Endometrial microvascular endothelial cells (primary cell): Measurements from ENCODE around the gene GMPPA. TPM values are rescaled to one million over a fixed set of nuclear protein-coding genes. Genes with fewer than 3 reads are reported as not detected.

ENCODE experiments used
- in situ Hi-C: cut with HindIII; loops from 2 replicates; pipeline ENCODE4 v1.10.0; 2017; ENCODE audit warnings: low sequenced_read_pairs, low pct_unique_long_range_greater_than_20kb; ENCODE audit errors: inconsistent ontology term
- total RNA-seq: library from RNA; depleted of rRNA; stranded (reverse); fragments of >200 nt; gene quantifications from one replicate; pipeline ENCODE4 v1.2.3, GENCODE V29; 2015; ENCODE audit errors: inconsistent ontology term

The GMPPA gene
- total RNA-seq, 1 donor from 2014 or later: 32.0 TPM

DNA sequence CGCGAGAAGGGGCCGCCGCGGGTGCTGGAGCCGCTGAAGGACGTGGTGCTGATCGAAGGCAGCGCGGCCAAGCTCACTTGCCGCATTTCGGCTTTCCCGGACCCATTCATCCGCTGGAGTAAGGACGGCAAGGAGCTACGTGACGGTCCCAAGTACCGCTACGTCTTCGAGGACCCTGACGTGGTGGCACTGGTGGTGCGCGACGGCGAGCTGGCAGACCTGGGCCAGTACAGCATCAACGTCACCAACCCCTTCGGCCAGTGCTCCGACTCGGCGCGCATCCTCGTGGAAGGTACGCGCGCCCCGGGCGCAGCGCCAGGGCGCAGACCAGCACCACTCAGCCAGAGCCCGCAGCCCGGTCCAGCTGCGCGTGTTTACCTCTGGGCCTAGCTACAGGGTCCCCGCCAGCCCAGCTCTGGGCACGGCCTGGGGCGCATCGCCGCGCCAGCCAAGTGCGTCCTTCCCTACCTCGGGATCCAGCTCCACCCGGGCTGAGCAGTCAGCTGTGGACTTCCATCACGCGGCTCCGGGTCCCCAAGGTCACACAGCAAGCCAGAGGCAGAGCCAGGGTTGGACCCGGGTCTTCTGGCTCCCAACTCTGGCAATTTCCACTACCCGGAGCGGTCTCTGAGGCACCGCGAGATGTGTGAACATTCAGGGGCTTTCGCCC, 1.7 kb upstream of the GMPPA start:
- in situ Hi-C loops: no loop called here

GRCh38 chr2:219497495-219498279, 1.0 kb upstream of the GMPPA start:
- in situ Hi-C loops: no loop called here

GRCh38 chr2:219499058-219499307, 292 bp downstream of the GMPPA start:
- in situ Hi-C loops: no loop called here

GRCh38 chr2:219499555-219499954, 864 bp downstream of the GMPPA start:
- in situ Hi-C loops: no loop called here

GRCh38 chr2:219500135-219500534, 1.4 kb downstream of the GMPPA start:
- in situ Hi-C loops: no loop called here

DNA sequence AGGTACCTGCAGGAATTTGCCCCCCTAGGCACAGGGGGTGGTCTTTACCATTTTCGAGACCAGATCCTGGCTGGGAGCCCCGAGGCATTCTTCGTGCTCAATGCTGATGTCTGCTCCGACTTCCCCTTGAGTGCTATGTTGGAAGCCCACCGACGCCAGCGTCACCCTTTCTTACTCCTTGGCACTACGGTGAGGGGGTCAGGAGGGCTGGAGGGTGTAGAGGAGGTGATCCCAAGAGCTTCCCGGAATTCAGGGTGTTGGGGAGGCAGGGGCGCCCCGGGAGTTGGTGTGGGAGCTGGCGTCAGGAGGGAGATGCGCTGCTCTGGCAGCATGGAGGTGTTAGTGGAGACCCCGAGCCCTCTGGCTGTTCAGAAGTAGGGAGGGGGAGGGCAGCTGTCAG, 3.2 kb downstream of the GMPPA start:
- in situ Hi-C loops: no loop called here

- in situ Hi-C loops: no loop called here
Observed at GRCh38 chr2:219502618-219503017, 3.9 kb downstream of the GMPPA start.

DNA sequence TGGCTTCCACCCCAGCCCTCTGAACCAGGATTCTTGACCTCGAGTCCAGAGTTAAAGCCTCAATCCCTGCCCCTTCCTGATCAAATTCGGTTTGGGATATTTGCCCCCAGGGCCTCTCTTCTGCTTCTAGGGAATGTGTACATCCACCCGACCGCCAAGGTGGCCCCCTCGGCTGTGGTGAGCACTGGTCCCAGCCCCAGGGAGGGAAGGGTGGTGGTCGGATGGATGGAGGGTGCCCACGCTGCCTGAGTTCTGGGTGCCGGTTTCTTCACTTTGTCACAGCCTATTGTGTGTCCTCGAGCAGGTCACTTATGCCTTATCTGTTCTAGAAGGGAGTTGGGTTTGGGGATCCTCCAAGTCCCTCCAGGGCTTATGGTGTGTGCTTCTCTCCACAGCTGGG, 6.9 kb downstream of the GMPPA start:
- in situ Hi-C loops: no loop called here

DNA sequence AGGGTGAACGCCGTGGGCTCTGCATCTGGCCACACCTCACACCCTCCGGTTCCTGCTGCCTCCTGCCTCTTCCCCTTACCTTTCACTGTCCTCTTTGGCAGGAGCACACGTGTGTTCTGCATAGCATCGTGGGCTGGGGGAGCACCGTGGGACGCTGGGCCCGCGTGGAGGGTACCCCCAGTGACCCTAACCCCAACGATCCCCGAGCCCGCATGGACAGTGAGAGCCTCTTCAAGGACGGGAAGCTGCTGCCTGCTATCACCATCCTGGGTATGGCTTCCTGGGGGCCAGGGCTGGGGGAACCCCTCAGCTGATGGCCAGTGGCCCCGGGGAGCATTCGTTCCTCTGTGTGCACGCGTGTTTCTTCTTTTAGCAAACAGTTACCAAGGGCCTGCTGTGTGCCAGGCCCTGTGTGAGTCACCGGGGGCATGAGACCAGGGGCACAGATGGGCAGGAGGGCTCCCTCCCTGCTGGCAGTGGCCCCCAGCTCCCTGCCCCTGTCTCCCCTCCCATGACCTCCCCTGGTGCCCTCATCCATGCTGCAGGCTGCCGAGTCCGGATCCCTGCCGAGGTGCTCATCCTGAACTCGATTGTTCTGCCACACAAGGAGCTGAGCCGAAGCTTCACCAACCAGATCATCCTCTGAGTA, 7.6 kb downstream of the GMPPA start:
- in situ Hi-C loops: no loop called here

GRCh38 chr2:219506802-219507526, 8.3 kb downstream of the GMPPA start:
- in situ Hi-C loops: no loop called here

GRCh38 chr2:219507581-219508443, 9.1 kb downstream of the GMPPA start:
- in situ Hi-C loops: no loop called here

- in situ Hi-C loops: no loop called here
Observed at GRCh38 chr2:219508444-219508734, 9.7 kb downstream of the GMPPA start.

DNA sequence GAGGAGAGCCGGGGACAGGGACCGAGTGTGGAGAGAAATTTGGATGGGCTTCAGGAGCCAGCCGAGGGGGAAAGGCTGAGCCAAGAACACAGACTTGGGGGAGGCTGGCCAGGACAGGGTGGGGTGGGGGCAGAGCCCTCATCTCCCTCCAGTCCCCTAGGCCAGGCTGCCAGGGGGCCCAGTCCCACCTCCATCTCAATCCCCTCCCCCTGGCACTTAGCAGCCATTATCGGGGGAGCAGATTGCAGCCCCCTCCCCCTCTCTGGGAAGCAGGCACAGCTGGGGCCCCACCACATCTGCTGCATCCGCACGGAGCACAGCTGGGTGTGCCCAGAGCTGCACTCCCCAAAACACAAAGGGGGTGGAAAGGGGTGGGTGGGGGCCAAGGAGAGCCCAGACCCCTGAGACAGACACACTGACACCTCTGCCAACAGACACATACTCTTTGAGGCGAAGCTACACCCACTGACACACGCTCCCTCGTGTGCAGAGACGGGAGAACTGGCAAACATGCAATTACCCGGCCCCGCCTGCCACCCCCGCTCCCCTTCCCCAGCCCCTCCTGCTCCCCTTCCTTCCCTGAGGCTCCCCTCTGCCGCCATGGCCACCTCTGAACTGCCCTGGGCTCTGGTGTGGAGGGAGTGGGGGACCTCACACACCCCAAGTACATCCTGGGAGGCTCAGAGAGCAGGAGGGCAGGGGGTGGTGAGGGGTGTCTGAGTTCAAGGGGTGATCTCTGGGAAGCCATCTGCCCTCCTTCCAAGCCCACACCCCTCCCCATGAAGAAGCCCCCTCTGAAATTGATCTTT, 10.5 kb downstream of the GMPPA start:
- in situ Hi-C loops: no loop called here

DNA sequence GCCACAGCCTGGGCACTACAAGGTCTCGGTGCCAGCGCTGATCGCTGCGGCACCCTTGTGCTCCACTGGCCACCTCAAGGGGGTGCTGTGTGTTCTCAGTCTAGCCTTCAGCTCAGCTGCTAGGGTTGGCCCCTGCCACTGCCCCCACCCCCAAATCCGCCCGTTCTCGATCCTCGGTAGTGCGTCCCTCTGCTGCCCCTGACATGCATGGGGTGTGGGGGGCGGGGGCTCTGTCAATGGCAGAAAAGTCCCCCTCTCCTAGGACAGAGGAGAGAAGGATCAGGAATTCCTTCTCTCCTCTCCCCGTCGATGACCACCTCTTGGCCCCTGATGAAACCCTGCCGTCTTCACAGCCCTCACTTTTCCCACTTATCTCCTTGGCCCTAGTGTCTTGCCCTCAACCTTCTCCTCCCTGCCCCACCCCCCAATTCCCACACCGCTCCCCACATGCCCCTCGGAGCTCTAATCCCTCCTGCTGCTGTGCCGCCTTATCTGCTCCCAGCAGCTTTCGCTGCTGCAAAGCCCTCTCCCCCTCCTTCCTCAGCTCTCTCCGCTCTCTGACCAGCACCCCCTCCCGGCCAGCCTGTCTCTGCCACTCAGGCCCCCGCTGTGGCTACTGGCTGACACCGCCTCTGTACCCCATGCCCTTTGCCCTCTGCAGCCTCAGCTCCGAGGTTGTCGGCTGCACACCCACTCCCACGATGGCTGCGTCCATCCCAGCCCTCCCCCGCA, 11.3 kb downstream of the GMPPA start:
- in situ Hi-C loops: no loop called here

GRCh38 chr2:219510512-219511135, 11.9 kb downstream of the GMPPA start:
- in situ Hi-C loops: no loop called here

GRCh38 chr2:219511547-219512325, 13.0 kb downstream of the GMPPA start:
- in situ Hi-C loops: no loop called here
